ENCODE data around the gene PITX3.

DNA sequence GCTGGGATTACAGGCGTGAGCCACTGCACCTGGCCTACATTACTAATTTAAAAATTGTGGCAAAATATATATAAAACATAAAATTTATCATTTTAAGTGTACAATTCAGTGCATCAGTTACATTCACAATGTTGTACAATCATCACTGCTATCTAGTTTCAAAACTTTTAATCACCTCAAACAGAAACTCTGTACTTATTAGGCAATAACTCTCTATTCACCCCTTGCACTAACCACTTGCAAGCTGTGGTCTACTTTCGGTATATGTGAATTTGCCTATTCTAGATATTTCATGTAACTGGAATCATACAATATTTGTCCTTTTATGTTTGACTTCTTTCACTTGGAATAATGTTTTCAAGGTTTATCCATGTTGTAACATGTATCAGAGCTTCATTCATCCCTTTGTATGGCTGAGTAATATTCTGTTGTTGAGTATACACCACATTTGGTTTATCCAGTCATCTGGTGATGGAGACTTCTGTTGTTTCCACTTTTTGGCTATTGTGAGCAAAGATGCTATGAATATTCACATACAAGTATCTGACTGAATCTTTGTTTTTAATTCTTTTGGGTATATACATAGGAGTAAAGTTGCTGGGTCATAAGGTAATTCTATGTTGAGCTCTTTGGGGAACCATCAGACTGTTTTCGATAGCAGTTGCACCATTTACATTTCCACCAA, 29.6 kb downstream of the PITX3 start:
- TF ChIP-seq GATA2 (IDR thresholded peaks at IDR 0.05; ENCODE audit: low read depth, low read length) (no peak), GATA3 (IDR thresholded peaks at IDR 0.05; ENCODE audit: low read depth, low read length) (no peak)

All from SH-SY5Y (cell line).